Smooth muscle cell (in vitro differentiated cells): Measurements from ENCODE around the gene KIF1A. TPM values are rescaled to one million over a fixed set of nuclear protein-coding genes. Genes with fewer than 3 reads are reported as not detected.

Experiments
- DNase-seq: peaks from one replicate; lab custom pipeline; 2025; ENCODE audit not compliant: unreplicated experiment; lab: John Stamatoyannopoulos, UW
- H2AFZ ChIP-seq: fragments of 200-600 bp; sonication (generic); 2 replicates; pipeline ENCODE4 v1.6.0; 2016; ENCODE audit warnings: antibody characterized with exemption, low read depth, mild to moderate bottlenecking
- H3F3A ChIP-seq: fragments of 200-600 bp; sonication (generic); 2 replicates; pipeline ENCODE4 v1.6.0; 2017; ENCODE audit warnings: antibody characterized with exemption, low read depth
- H3K27ac ChIP-seq: fragments of 200-600 bp; sonication (generic); 2 replicates; pipeline ENCODE4 v1.5.1; 2016; ENCODE audit warnings: low read depth, mild to moderate bottlenecking
- H3K27me3 ChIP-seq: fragments of 200-600 bp; sonication (generic); 2 replicates; pipeline ENCODE4 v1.6.1; 2016; ENCODE audit warnings: low read depth, mild to moderate bottlenecking
- H3K36me3 ChIP-seq: fragments of 200-600 bp; sonication (generic); 2 replicates; pipeline ENCODE4 v1.5.1; 2016; ENCODE audit warnings: low read depth
- H3K4me1 ChIP-seq: fragments of 200-600 bp; sonication (generic); 2 replicates; pipeline ENCODE4 v1.5.1; 2016; ENCODE audit warnings: low read depth
- H3K4me2 ChIP-seq: fragments of 200-600 bp; sonication (generic); 2 replicates; pipeline ENCODE4 v1.6.0; 2016; ENCODE audit warnings: mild to moderate bottlenecking
- H3K4me3 ChIP-seq: fragments of 200-600 bp; sonication (generic); 2 replicates; pipeline ENCODE4 v1.5.1; 2016; ENCODE audit warnings: mild to moderate bottlenecking
- H3K79me2 ChIP-seq: fragments of 200-600 bp; sonication (generic); 2 replicates; pipeline ENCODE4 v1.6.0; 2016; ENCODE audit warnings: low read depth, mild to moderate bottlenecking
- H3K9ac ChIP-seq: fragments of 200-600 bp; sonication (generic); 2 replicates; pipeline ENCODE4 v1.6.0; 2016; ENCODE audit warnings: low read depth
- H3K9me3 ChIP-seq: fragments of 200-600 bp; sonication (generic); replicated peaks from 2 replicates; pipeline ENCODE4 v1.5.1; 2016; ENCODE audit warnings: low read depth
- H4K20me1 ChIP-seq: fragments of 200-600 bp; sonication (generic); 2 replicates; pipeline ENCODE4 v1.6.0; 2016; ENCODE audit warnings: low read depth
- CTCF ChIP-seq: fragments of 200-600 bp; sonication (generic); IDR thresholded peaks from 2 replicates; pipeline ENCODE4 v1.5.1; 2017; ENCODE audit warnings: borderline replicate concordance, mild to moderate bottlenecking, antibody characterized with exemption; ENCODE audit not compliant: insufficient read depth, poor library complexity, severe bottlenecking
- WGBS: methylation state at CpG from one replicate; pipeline ENCODE4 v1.1.7; 2016; ENCODE audit warnings: low lambda C conversion rate; 5-methylcytosine and 5-hydroxymethylcytosine counted together
- polyA plus RNA-seq: library from polyadenylated mRNA; unstranded; fragments of >200 nt; fragmentation: Nextera tagmentation; extraction: Ambion mirVana; gene quantifications from 2 replicates; pipeline ENCODE4 v1.2.1, GENCODE V29; 2016
- total RNA-seq: library from RNA; depleted of rRNA; stranded (reverse); fragments of >200 nt; gene quantifications from 2 replicates; pipeline ENCODE4 v1.2.3, GENCODE V29; 2014

Gene KIF1A
- total and polyA plus RNA-seq, 2 experiments from 2014 or later: 4.6 to 8.4 TPM

- Histone ChIP-seq H3K79me2 (no peaks in the 10 kb centered on the region), H3K9ac (no peak overlapping the region), H3F3A (no peaks in the 10 kb centered on the region), H4K20me1 (no peaks in the 10 kb centered on the region), H3K4me3 (no peak overlapping the region), H3K4me1 (no peaks in the 10 kb centered on the region), H3K27ac (no peak overlapping the region), H3K4me2 (no peak overlapping the region), H3K27me3 (peaks cover 17% of the 10 kb centered on the region), H2AFZ (no peak overlapping the region), H3K36me3 (no peaks in the 10 kb centered on the region), H3K9me3 (no peaks in the 10 kb centered on the region)
- no peak for TF ChIP-seq CTCF
- WGBS: 71% methylated on average over 55 of the region's 55 CpGs
- no peak for DNase-seq
Measured at GRCh38 chr2:240672701-240673190, 147.3 kb downstream of the KIF1A start.

GRCh38 chr2:240672076-240672700, 147.8 kb downstream of the KIF1A start:
- no peak overlapping the region for H3K9ac ChIP-seq
- H4K20me1 ChIP-seq: no peaks in the 10 kb centered on the region
- H3K4me1 ChIP-seq: no peaks in the 10 kb centered on the region
- TF ChIP-seq CTCF: no peak
- no peak overlapping the region for H3K4me3 ChIP-seq
- no peak overlapping the region for H3K27ac ChIP-seq
- no peak overlapping the region for H2AFZ ChIP-seq
- H3K36me3 ChIP-seq: no peaks in the 10 kb centered on the region
- no peak for DNase-seq
- no peaks in the 10 kb centered on the region for H3K9me3 ChIP-seq
- WGBS: 89% methylated on average over 41 of the region's 46 CpGs
- no peaks in the 10 kb centered on the region for H3F3A ChIP-seq
- H3K4me2 ChIP-seq: no peak overlapping the region
- H3K79me2 ChIP-seq: no peaks in the 10 kb centered on the region
- H3K27me3 ChIP-seq: peaks cover 23% of the 10 kb centered on the region

GRCh38 chr2:240670950-240671349, 149.1 kb downstream of the KIF1A start:
- no peak for DNase-seq
- no peak for TF ChIP-seq CTCF
- Histone ChIP-seq H3K9ac (no peak overlapping the region), H3K4me1 (no peaks in the 10 kb centered on the region), H3K27ac (no peak overlapping the region), H3K4me3 (no peak overlapping the region), H3F3A (no peaks in the 10 kb centered on the region), H3K4me2 (no peak overlapping the region), H3K36me3 (no peaks in the 10 kb centered on the region), H3K27me3 (peaks cover 35% of the 10 kb centered on the region), H4K20me1 (no peaks in the 10 kb centered on the region), H3K9me3 (no peaks in the 10 kb centered on the region), H2AFZ (no peak overlapping the region), H3K79me2 (no peaks in the 10 kb centered on the region)
- 75% methylated on average over 4 of the region's 4 CpGs for WGBS

GRCh38 chr2:240670402-240670801, 149.6 kb downstream of the KIF1A start:
- H3K27ac ChIP-seq: no peak overlapping the region
- H3K4me2 ChIP-seq: no peak overlapping the region
- H3K36me3 ChIP-seq: no peaks in the 10 kb centered on the region
- TF ChIP-seq CTCF: no peak
- H3K4me1 ChIP-seq: no peaks in the 10 kb centered on the region
- H3K9ac ChIP-seq: no peak overlapping the region
- no peaks in the 10 kb centered on the region for H3F3A ChIP-seq
- no peak overlapping the region for H2AFZ ChIP-seq
- H3K27me3 ChIP-seq: peaks cover 36% of the 10 kb centered on the region
- H3K79me2 ChIP-seq: no peaks in the 10 kb centered on the region
- DNase-seq: no peak
- 86% methylated on average over 7 of the region's 7 CpGs for WGBS
- H3K4me3 ChIP-seq: no peak overlapping the region
- no peaks in the 10 kb centered on the region for H3K9me3 ChIP-seq
- H4K20me1 ChIP-seq: no peaks in the 10 kb centered on the region
